Tibial nerve (tissue), 4 donors: Measurements from ENCODE around the gene ID3. TPM values are rescaled to one million over a fixed set of nuclear protein-coding genes. Genes with fewer than 3 reads are reported as not detected.
A peak's percentile ranks its signal among the peaks of the same experiment; 100 is the strongest.

Source experiments
- DNase-seq, 2 donors: peaks; one replicate each; pipeline ENCODE4 v3.0.0-alpha.2; 2019; ENCODE audit warnings: low spot score in 2 of 2
- H3K27ac ChIP-seq, 4 donors: fragments of 200-600 bp; sonication (generic) in 3 of 4; one replicate each; pipeline ENCODE4 v1.5.1; 2017 to 2019; ENCODE audit warnings: mild to moderate bottlenecking in 1 of 4
- H3K27me3 ChIP-seq, 2 donors: fragments of 200-600 bp; sonication (generic) in 1 of 2; one replicate each; pipeline versions ENCODE4 v1.5.1 to v1.6.0; 2017 to 2019
- H3K36me3 ChIP-seq, 3 donors: fragments of 200-600 bp; sonication (generic); one replicate each; pipeline ENCODE4 v1.5.1; 2018 to 2019
- H3K4me1 ChIP-seq, 4 donors: fragments of 200-600 bp; sonication (generic) in 3 of 4; one replicate each; pipeline ENCODE4 v1.5.1; 2017 to 2019
- H3K4me3 ChIP-seq, 4 donors: fragments of 200-600 bp; sonication (generic) in 3 of 4; one replicate each; pipeline ENCODE4 v1.5.1; 2017 to 2019; ENCODE audit warnings: mild to moderate bottlenecking in 1 of 4, moderate library complexity in 1 of 4
- H3K9me3 ChIP-seq, 4 donors: fragments of 200-600 bp; sonication (generic) in 3 of 4; one replicate each; pipeline ENCODE4 v1.5.1; 2017 to 2019
- EP300 ChIP-seq, 2 donors: sonication (generic); formaldehyde crosslinking; IDR thresholded peaks; one replicate each; pipeline ENCODE4 v1.6.1; 2017; ENCODE audit warnings: antibody characterized with exemption in 2 of 2, mild to moderate bottlenecking in 1 of 2
- POLR2A ChIP-seq, 2 donors: fragments of 450-650 bp; IDR thresholded peaks; one replicate each; pipeline ENCODE4 v1.6.1; 2017; ENCODE audit warnings: antibody characterized with exemption in 2 of 2, mild to moderate bottlenecking in 2 of 2, moderate library complexity in 2 of 2
- WGBS, 2 donors: methylation state at CpG; one replicate each; pipeline ENCODE4 v1.1.5; 2018; 5-methylcytosine and 5-hydroxymethylcytosine counted together
- total RNA-seq, 4 donors: library from RNA; depleted of rRNA; stranded (reverse); fragments of >200 nt; gene quantifications; one replicate each; pipeline ENCODE4 v1.1.0, GENCODE V29; 2016
- TF ChIP-seq, protein P1 (sequence below), 5 experiments: fragments of 200-600 bp in 3 of 5; fragments of 450-650 bp in 2 of 5; sonication (generic) in 3 of 5; IDR thresholded peaks; one replicate each; pipeline ENCODE4 v1.5.1; 2016 to 2019; ENCODE audit warnings: antibody characterized with exemption in 5 of 5, mild to moderate bottlenecking in 3 of 5, moderate library complexity in 2 of 5

The ID3 gene
- total RNA-seq, 4 donors from 2014 or later: 263 to 369 (median 312) TPM

DNA sequence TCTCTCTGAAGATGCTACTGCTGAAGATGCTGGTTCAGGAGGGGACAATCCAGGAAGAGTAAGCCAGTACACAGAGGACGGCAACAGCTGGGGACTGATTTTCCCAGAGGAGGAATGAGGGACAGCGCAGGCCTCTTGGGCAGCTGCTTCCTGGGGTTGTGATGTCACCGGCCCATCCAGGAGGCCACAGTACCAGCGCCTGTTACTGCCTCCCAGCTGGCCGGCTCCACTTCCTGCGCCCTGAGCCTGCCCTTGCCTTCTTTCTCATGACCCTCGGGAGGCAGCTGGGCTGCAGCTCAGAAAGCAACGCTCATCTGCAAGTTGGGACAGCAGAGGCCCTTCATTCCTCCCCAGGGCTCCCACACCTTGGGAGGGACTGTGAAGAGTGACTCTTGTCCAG lies 21.9 kb upstream of the ID3 start:
- no peaks in the 10 kb centered on the region for H3K36me3 ChIP-seq
- no peak overlapping the region for H3K4me3 ChIP-seq
- H3K27ac ChIP-seq: peak overlapping the region in 2 of 4 donors; percentile 21 to 44
- no peak for DNase-seq
- no peaks in the 10 kb centered on the region for H3K9me3 ChIP-seq
- peak in 1 of 2 donors; percentile 20 for TF ChIP-seq EP300 (IDR thresholded peaks at IDR 0.05)
- TF ChIP-seq, protein P1, sequence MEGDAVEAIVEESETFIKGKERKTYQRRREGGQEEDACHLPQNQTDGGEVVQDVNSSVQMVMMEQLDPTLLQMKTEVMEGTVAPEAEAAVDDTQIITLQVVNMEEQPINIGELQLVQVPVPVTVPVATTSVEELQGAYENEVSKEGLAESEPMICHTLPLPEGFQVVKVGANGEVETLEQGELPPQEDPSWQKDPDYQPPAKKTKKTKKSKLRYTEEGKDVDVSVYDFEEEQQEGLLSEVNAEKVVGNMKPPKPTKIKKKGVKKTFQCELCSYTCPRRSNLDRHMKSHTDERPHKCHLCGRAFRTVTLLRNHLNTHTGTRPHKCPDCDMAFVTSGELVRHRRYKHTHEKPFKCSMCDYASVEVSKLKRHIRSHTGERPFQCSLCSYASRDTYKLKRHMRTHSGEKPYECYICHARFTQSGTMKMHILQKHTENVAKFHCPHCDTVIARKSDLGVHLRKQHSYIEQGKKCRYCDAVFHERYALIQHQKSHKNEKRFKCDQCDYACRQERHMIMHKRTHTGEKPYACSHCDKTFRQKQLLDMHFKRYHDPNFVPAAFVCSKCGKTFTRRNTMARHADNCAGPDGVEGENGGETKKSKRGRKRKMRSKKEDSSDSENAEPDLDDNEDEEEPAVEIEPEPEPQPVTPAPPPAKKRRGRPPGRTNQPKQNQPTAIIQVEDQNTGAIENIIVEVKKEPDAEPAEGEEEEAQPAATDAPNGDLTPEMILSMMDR (IDR thresholded peaks at IDR 0.05): no peak
- no peak for TF ChIP-seq POLR2A (IDR thresholded peaks at IDR 0.05)
- H3K4me1 ChIP-seq: peaks cover 0 to 30% (median 27%) of the 10 kb centered on the region in 4 donors
- no peaks in the 10 kb centered on the region for H3K27me3 ChIP-seq
- WGBS, 2 donors: 17 to 43% methylated on average over 8 of the region's 8 CpGs

DNA sequence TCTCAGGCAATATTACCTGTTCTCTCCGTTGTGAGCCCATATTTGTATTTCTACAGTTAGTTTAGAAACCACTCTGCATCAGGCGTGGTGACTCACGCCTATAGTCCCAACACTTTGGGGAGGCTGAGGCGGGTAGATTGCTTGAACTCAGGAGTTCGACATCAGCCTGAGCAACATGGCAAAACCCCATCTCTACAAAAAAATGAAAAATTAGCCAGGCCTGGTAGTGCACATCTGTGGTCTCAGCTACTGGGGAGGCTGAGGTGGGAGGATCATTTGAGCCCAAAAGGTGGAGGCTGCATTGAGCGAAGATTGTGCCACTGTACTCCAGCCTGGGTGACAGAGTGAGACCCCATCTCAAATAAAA lies 19.7 kb upstream of the ID3 start:
- no peaks in the 10 kb centered on the region for H3K27me3 ChIP-seq
- WGBS, 2 donors: 88 to 94% methylated on average over 6 of the region's 6 CpGs

DNA sequence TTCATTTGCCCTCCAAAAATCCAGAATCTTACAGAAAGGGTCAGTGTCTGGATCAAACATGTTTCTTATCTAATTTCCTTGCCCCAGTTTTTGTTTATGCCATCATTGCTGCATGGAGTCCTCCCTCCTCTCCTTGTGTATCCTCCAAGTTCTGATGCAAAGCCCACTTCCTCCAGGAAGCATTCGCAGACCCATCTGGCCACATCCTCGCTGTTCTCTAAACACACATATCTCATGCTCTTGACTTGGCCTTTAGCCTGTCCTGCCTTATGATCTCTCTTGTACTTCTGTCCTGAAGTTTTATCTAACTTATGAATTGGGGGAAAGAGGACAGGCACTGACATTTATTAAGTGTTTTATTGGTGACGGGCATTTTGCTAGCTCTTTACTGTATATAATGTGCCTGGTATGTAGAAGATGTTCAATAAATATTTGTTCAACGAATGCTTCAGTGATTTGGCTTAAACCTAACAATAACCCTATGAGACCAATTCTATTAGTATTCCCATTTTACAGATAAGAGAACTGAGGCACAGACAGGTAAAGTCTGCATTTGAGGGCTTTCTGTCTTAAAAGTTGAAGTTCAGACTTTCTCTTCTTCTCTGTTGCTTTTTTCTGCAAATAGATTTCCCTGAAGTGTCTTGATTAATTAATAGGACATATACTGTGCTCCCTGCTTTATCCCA lies 19.2 kb upstream of the ID3 start:
- H3K36me3 ChIP-seq: no peaks in the 10 kb centered on the region
- TF ChIP-seq, protein P1 (IDR thresholded peaks at IDR 0.05): no peak
- no peak for TF ChIP-seq EP300 (IDR thresholded peaks at IDR 0.05)
- no peak for TF ChIP-seq POLR2A (IDR thresholded peaks at IDR 0.05)

More for the DNA sequence above, 19.7 kb upstream of the ID3 start:
- TF ChIP-seq EP300 (IDR thresholded peaks at IDR 0.05): no peak
- no peak for TF ChIP-seq POLR2A (IDR thresholded peaks at IDR 0.05)
- Histone ChIP-seq H3K36me3 (no peaks in the 10 kb centered on the region), H3K9me3 (no peaks in the 10 kb centered on the region), H3K4me1 (peaks cover 0 to 35% (median 31%) of the 10 kb centered on the region in 4 donors), H3K27ac (peak overlapping the region in 3 of 4 donors; percentile 73 to 91 (median 83)), H3K4me3 (no peak overlapping the region)
- no peak for DNase-seq

DNA sequence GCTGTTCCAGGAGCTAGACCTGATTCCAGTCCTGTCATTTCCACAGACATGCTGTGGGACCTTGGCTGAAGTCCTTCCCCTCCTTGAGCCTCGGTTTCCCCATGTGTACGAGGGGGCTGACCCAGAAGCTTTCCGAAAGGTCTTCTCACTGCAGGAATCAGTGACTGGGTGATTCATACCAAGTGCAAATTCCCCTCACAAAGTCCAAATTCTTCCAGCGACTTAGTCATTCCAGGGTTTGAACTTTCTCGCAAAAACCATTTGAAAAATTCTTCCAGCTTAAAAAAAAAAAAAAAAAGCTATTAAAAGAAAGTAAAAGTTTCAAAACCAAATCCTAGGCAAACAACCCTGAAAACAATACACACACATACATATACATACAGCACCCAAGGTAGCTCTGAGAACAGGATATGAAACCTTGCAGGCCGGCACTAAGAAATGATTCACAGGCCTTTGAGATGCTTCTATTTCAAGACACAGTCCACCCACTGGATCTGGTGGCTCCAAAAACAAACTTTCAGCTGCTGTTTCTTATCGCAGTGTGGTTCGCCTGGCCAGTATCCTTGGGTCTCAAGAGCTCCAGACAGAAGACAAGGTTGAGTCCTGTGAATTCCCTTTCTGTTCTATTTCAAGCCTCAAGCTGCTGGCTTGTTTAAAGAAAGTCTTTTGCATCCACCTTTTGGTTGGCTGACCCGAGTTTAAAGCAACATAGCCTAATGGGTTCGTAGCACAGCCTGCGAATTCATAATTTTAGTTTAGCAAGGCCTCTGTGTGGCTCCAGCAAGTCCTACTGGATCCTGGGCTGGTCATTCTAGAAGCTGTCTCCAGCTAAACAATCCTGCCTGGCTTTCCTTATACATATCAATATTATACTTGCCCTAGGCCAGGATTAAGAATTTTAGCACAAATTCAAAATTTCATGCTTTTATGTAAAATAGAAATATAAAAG lies 18.0 kb upstream of the ID3 start:
- Histone ChIP-seq H3K4me3 (no peak overlapping the region), H3K27me3 (no peaks in the 10 kb centered on the region), H3K4me1 (peaks cover 0 to 40% (median 31%) of the 10 kb centered on the region in 4 donors), H3K36me3 (no peaks in the 10 kb centered on the region), H3K9me3 (no peaks in the 10 kb centered on the region), H3K27ac (peak overlapping the region; percentile 26 to 91 (median 78))
- TF ChIP-seq POLR2A (IDR thresholded peaks at IDR 0.05): no peak
- TF ChIP-seq EP300 (IDR thresholded peaks at IDR 0.05): peak in 1 of 2 donors; percentile 23
- TF ChIP-seq, protein P1 (IDR thresholded peaks at IDR 0.05): no peak
- 12 to 24% methylated on average over 11 of the region's 11 CpGs for WGBS, 2 donors
- DNase-seq: no peak

More for the DNA sequence above, 19.2 kb upstream of the ID3 start:
- H3K4me3 ChIP-seq: no peak overlapping the region
- 80 to 87% methylated on average over 4 of the region's 4 CpGs for WGBS, 2 donors
- H3K4me1 ChIP-seq: peaks cover 0 to 35% (median 31%) of the 10 kb centered on the region in 4 donors
- H3K27ac ChIP-seq: peak overlapping the region in 3 of 4 donors; percentile 73 to 91 (median 83)
- no peaks in the 10 kb centered on the region for H3K27me3 ChIP-seq
- no peak for DNase-seq
- no peaks in the 10 kb centered on the region for H3K9me3 ChIP-seq

DNA sequence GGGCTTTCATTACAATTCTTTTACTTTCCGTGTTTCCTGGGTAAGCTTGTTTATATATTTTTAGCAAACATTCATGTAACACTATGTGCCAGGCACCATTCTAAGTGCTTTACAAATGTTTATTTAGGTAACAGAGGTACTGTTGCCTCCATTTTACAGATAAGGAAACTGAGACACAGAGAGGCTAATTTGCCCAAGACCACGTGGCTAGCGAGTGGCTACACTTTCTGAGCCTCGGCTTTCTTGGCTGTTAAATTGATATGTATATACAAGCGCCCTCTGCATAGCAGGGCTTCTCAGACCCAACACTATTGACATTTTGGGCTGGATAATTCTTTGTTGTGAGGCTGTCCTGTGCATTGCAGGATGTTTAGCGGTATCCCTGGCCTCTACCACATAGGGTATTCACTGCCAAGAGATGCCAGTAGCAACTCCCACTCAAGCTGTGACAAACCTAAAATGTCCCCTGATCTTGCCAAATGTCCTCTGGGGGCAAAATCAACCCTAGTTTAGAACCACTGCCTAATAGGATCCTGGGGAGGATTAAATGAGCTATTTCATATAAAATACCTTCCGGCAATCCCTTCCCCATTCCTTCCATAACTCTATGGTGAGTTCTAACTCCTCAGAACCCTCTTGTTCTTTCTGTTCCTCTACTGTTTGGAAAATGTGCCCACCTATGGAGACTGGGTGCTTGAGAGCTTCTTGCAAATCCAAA lies 17.2 kb upstream of the ID3 start:
- Histone ChIP-seq H3K4me3 (no peak overlapping the region), H3K36me3 (no peaks in the 10 kb centered on the region), H3K4me1 (peaks cover 0 to 40% (median 31%) of the 10 kb centered on the region in 4 donors), H3K27me3 (no peaks in the 10 kb centered on the region), H3K27ac (peak overlapping the region; percentile 26 to 91 (median 78)), H3K9me3 (no peaks in the 10 kb centered on the region)
- TF ChIP-seq POLR2A (IDR thresholded peaks at IDR 0.05) (no peak), EP300 (IDR thresholded peaks at IDR 0.05) (no peak)
- TF ChIP-seq, protein P1 (IDR thresholded peaks at IDR 0.05): no peak
- WGBS, 2 donors: 64 to 71% methylated on average over 7 of the region's 7 CpGs
- no peak for DNase-seq
